B cell (primary cell): ENCODE measurements around the gene COL1A1. TPM values are rescaled to one million over a fixed set of nuclear protein-coding genes. Genes with fewer than 3 reads are reported as not detected.

Experiments
- ATAC-seq: fragments of 200-7000 bp; cut with Tn5 transposase; one replicate; pipeline ENCODE4 v1.10.0; 2021; ENCODE audit warnings: low read depth, mild to moderate bottlenecking, moderate number of reproducible peaks, moderate library complexity
- CTCF ChIA-PET: fragments of 350-600 bp; sonication (Branson Sonifier 250); formaldehyde crosslinking; loops from one replicate; lab custom pipeline; 2021; ENCODE audit warnings: antibody characterized with exemption, inconsistent platforms; lab: Charles Lee
- POLR2A ChIA-PET: fragments of 350-600 bp; sonication (Branson Sonifier 250); formaldehyde crosslinking; loops from one replicate; lab custom pipeline; 2021; ENCODE audit warnings: antibody characterized with exemption; lab: Charles Lee
- DNase-seq: peaks from one replicate; pipeline ENCODE4 v3.0.0; 2013
- H2AFZ ChIP-seq: 2 replicates; pipeline ENCODE4 v1.6.1; 2012; ENCODE audit warnings: mild to moderate bottlenecking, low read depth, low read length; ENCODE audit not compliant: insufficient read depth, poor library complexity, severe bottlenecking
- H3K27ac ChIP-seq, 2 donors: 1 replicate in 1 of 2; 2 replicates in 1 of 2; pipeline ENCODE4 v1.5.1; 2012 to 2013; ENCODE audit warnings: low read length in 2 of 2, mild to moderate bottlenecking in 2 of 2, moderate library complexity in 1 of 2
- H3K27me3 ChIP-seq, 4 experiments: fragments of 200-600 bp in 1 of 4; sonication (generic) in 1 of 4; replicated peaks in 1 of 4; 1 replicate in 2 of 4; 2 replicates in 2 of 4; pipeline versions ENCODE4 v1.6.1 to v1.7.0; 2013 to 2016; ENCODE audit warnings: low read length in 3 of 4, mild to moderate bottlenecking in 2 of 4, mixed read lengths in 1 of 4, moderate library complexity in 1 of 4; ENCODE audit not compliant: insufficient read depth in 4 of 4, control insufficient read depth in 3 of 4; ENCODE audit errors: control extremely low read depth in 1 of 4
- H3K36me3 ChIP-seq, 2 experiments: replicated peaks in 1 of 2; 1 replicate in 1 of 2; 2 replicates in 1 of 2; pipeline versions ENCODE4 v1.6.1 to v1.7.1; 2013; ENCODE audit warnings: low read length in 1 of 2; ENCODE audit not compliant: insufficient read depth in 2 of 2, control insufficient read depth in 1 of 2; ENCODE audit errors: control extremely low read depth in 1 of 2, extremely low read depth in 1 of 2
- H3K4me1 ChIP-seq, 2 donors: fragments of 200-600 bp in 1 of 2; sonication (generic) in 1 of 2; 1 replicate in 1 of 2; 2 replicates in 1 of 2; pipeline versions ENCODE4 v1.5.1 to v1.6.1; 2013 to 2017; ENCODE audit warnings: low read length in 2 of 2; ENCODE audit not compliant: control insufficient read depth in 2 of 2, insufficient read depth in 2 of 2
- H3K4me2 ChIP-seq: replicated peaks from 2 replicates; pipeline ENCODE3; 2012; ENCODE audit warnings: mild to moderate bottlenecking, low read depth, low read length; ENCODE audit not compliant: poor library complexity, severe bottlenecking
- H3K4me3 ChIP-seq, 5 experiments: fragments of 200-600 bp in 1 of 5; sonication (generic) in 1 of 5; 1 replicate in 3 of 5; 2 replicates in 2 of 5; pipeline versions ENCODE4 v1.5.1 to v1.7.0; 2011 to 2016; ENCODE audit warnings: low read length in 4 of 5, mild to moderate bottlenecking in 4 of 5, low read depth in 2 of 5, control low read depth in 1 of 5, moderate library complexity in 1 of 5; ENCODE audit not compliant: insufficient read depth in 1 of 5; ENCODE audit errors: control extremely low read depth in 1 of 5, extremely low read depth in 1 of 5
- H3K79me2 ChIP-seq: fragments of 200-600 bp; sonication (generic); one replicate; pipeline ENCODE4 v1.6.0; 2016; ENCODE audit warnings: low read length; ENCODE audit not compliant: control insufficient read depth, insufficient read depth
- H3K9ac ChIP-seq: fragments of 200-600 bp; sonication (generic); 2 replicates; pipeline ENCODE4 v1.6.1; 2017; ENCODE audit warnings: mild to moderate bottlenecking, low read length, moderate library complexity
- H3K9me3 ChIP-seq, 3 donors: one replicate each; pipeline versions ENCODE4 v1.6.1 to v1.7.1; 2013; ENCODE audit warnings: low read length in 2 of 3; ENCODE audit not compliant: control insufficient read depth in 2 of 3, insufficient read depth in 1 of 3; ENCODE audit errors: control extremely low read depth in 1 of 3
- H4K20me1 ChIP-seq: 2 replicates; pipeline ENCODE4 v1.6.0; 2012; ENCODE audit warnings: mild to moderate bottlenecking, low read length; ENCODE audit not compliant: insufficient read depth, control insufficient read depth, poor library complexity, severe bottlenecking
- H3K27ac Mint-ChIP-seq: one replicate; pipeline ENCODE4 v1.8.0; 2021; ENCODE audit warnings: mixed read lengths
- H3K27me3 Mint-ChIP-seq: one replicate; pipeline ENCODE4 v1.8.0; 2021; ENCODE audit warnings: mixed read lengths
- H3K4me1 Mint-ChIP-seq: one replicate; pipeline ENCODE4 v1.8.0; 2021; ENCODE audit warnings: mixed read lengths
- H3K4me3 Mint-ChIP-seq: one replicate; pipeline ENCODE4 v1.8.0; 2021; ENCODE audit warnings: mixed read lengths
- H3K9me3 Mint-ChIP-seq: one replicate; pipeline ENCODE4 v1.8.0; 2022; ENCODE audit warnings: mixed read lengths; ENCODE audit not compliant: insufficient read depth
- CTCF ChIP-seq: fragments of 200-600 bp; IDR thresholded peaks from one replicate; pipeline ENCODE4 v1.8.0; 2022; ENCODE audit warnings: antibody characterized with exemption, mild to moderate bottlenecking
- EZH2 ChIP-seq: IDR thresholded peaks from 2 replicates; pipeline ENCODE4 v1.6.1; 2012; ENCODE audit warnings: borderline replicate concordance, low read depth, mild to moderate bottlenecking, moderate library complexity, low read length; ENCODE audit not compliant: insufficient read depth, poor library complexity, severe bottlenecking
- WGBS: methylation state at CpG from one replicate; pipeline ENCODE4 v1.1.5; 2013; ENCODE audit warnings: missing lambda C conversion rate; ENCODE audit not compliant: insufficient coverage; 5-methylcytosine and 5-hydroxymethylcytosine counted together
- intact Hi-C: fragments of 100-400 bp; cut with micrococcal nuclease; formaldehyde crosslinking; loops from one replicate; pipeline ENCODE4 v1.10.0; 2022
- polyA plus RNA-seq: library from polyadenylated mRNA; depleted of rRNA; stranded (reverse); fragments of >200 nt; gene quantifications from 2 replicates; pipeline ENCODE4 v1.2.3, GENCODE V29; 2012
- total RNA-seq, 2 donors: library from RNA; stranded (reverse); fragments of 120-200 nt in 1 of 2; gene quantifications; 1 replicate in 1 of 2; 2 replicates in 1 of 2; pipeline versions ENCODE4 v1.2.3 to v1.2.4, GENCODE V29; 2013 to 2022

The COL1A1 gene
- total and polyA plus RNA-seq, 2 donors (not counting 1 experiment from before 2014, with no cell fraction given), result 0.66 to 9.1 TPM

- H3K36me3 ChIP-seq, result no peaks in the 10 kb centered on the region
- H3K79me2 ChIP-seq, result no peaks in the 10 kb centered on the region
- H3K4me3 Mint-ChIP-seq, result no peak overlapping the region
- peaks cover 5% of the 10 kb centered on the region for H3K27me3 Mint-ChIP-seq
- H3K4me3 ChIP-seq, result no peak overlapping the region
- DNase-seq, result no peak
- 85% methylated on average over 7 of the region's 9 CpGs for WGBS
- H3K27me3 ChIP-seq, result no peaks in the 10 kb centered on the region
- no peak overlapping the region for H3K27ac Mint-ChIP-seq
- TF ChIP-seq CTCF (no peak), EZH2 (no peak)
- H3K9ac ChIP-seq, result no peak overlapping the region
- H4K20me1 ChIP-seq, result no peaks in the 10 kb centered on the region
- intact Hi-C loops, result no loop called here
- H3K9me3 ChIP-seq, result peaks cover 0 to 9% (median 5%) of the 10 kb centered on the region in 3 donors
- H3K27ac ChIP-seq, result no peak overlapping the region
- no peak for ATAC-seq
- ChIA-PET CTCF (interaction anchor here (3.0 kb wide), 1 partner anchor 21 kb away, joined by 7 read pairs; the partner anchor contains the start of gene COL1A1), POLR2A (no interaction called here)
- H3K4me1 Mint-ChIP-seq, result no peaks in the 10 kb centered on the region
- H3K9me3 Mint-ChIP-seq, result peaks cover 5% of the 10 kb centered on the region
- H3K4me2 ChIP-seq, result no peak overlapping the region
- no peaks in the 10 kb centered on the region for H3K4me1 ChIP-seq
- H2AFZ ChIP-seq, result no peak overlapping the region
Observed at GRCh38 chr17:50221266-50221863, 19.9 kb upstream of the COL1A1 start.

GRCh38 chr17:50220811-50221210 is 19.4 kb upstream of the COL1A1 start:
- Histone ChIP-seq H4K20me1 (no peaks in the 10 kb centered on the region), H2AFZ (no peak overlapping the region), H3K9ac (no peak overlapping the region), H3K4me1 (no peaks in the 10 kb centered on the region), H3K4me2 (no peak overlapping the region), H3K79me2 (no peaks in the 10 kb centered on the region), H3K27me3 (no peaks in the 10 kb centered on the region), H3K27ac (no peak overlapping the region), H3K36me3 (no peaks in the 10 kb centered on the region), H3K4me3 (no peak overlapping the region), H3K9me3 (peaks cover 0 to 8% (median 4%) of the 10 kb centered on the region in 3 donors)
- intact Hi-C loops, result no loop called here
- Mint-ChIP-seq H3K27me3 (peaks cover 5% of the 10 kb centered on the region), H3K4me3 (no peak overlapping the region), H3K27ac (no peak overlapping the region), H3K9me3 (peaks cover 5% of the 10 kb centered on the region), H3K4me1 (no peaks in the 10 kb centered on the region)
- POLR2A ChIA-PET, result no interaction called here
- DNase-seq (no peak), ATAC-seq (no peak)
- WGBS, result 94% methylated on average over 15 of the region's 15 CpGs
- TF ChIP-seq EZH2 (no peak), CTCF (no peak)
- CTCF ChIA-PET, result no interaction called here
